GM21619 (cell line): ENCODE results near the gene HDAC10.

ENCODE experiments used
- ATAC-seq: cut with Tn5 transposase; IDR thresholded peaks from one replicate; pipeline ENCODE4 v1.9.1; 2021; ENCODE audit not compliant: unreplicated experiment

HDAC10 gene

DNA sequence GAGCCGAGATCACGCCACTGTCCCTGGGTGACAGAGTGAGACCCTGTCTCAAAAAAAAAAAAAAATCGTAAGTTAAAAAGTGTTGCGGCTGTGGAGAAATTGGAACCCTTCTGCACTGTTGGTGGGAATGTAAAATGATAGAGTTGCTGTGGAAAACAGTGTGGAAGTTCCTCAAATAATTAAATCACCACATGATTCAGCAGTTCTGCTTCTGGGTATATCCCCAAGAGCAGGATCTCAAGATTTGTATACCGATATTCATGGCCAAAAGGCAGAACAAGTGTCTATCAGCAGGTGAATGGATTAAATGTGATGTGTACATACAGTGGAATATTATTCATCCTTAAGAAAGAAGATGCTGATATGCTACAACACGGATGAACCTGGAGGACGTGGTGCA, 46.5 kb downstream of the HDAC10 start:
- no peak for ATAC-seq

DNA sequence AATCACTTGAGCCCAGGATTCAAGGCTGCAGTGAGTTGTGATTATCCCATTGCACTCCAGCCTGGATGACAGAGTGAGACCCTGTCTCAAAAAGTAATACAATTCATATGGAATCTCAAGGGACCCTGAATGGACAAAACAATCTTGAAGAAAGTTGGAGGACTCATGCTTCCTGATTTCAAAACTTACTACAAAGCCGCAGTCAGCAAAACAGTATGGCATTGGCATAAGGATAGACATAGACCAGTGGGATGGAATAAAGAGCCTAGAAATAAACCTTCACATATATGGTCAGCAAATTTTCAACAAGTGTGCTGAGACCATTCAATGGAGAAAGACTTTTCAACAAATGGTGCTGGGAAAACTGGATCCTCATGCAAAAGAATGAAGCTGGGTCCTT, 47.8 kb downstream of the HDAC10 start:
- ATAC-seq = no peak

DNA sequence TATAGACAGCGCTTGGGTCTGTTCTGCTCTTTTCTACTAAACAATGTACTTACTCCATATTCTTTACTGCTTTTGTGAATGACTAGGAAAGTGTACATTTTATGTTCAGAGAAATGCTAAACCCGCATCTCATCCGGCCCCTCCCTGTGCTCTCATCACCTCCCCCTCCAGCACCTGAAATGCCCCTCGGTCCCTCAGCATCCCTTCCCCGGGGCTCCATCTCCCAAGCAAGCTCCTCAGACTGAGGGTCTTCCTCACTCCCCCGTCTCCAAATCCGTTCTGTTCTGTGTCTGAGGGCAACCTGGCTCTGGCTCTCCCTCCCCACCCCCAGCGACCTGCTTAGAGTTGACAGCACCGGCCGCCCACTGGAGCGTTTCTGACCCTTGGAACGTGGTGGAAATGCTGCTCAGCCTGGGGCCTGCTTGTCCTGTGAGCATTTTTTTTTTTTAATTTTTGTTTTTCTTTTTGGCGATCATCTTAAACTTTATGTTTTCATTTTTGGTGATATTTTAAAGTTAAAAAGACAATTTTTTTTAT, 48.9 kb downstream of the HDAC10 start:
- no peak for ATAC-seq

GRCh38 chr22:50201191-50202129, 49.6 kb downstream of the HDAC10 start:
- peak; percentile 23 for ATAC-seq

DNA sequence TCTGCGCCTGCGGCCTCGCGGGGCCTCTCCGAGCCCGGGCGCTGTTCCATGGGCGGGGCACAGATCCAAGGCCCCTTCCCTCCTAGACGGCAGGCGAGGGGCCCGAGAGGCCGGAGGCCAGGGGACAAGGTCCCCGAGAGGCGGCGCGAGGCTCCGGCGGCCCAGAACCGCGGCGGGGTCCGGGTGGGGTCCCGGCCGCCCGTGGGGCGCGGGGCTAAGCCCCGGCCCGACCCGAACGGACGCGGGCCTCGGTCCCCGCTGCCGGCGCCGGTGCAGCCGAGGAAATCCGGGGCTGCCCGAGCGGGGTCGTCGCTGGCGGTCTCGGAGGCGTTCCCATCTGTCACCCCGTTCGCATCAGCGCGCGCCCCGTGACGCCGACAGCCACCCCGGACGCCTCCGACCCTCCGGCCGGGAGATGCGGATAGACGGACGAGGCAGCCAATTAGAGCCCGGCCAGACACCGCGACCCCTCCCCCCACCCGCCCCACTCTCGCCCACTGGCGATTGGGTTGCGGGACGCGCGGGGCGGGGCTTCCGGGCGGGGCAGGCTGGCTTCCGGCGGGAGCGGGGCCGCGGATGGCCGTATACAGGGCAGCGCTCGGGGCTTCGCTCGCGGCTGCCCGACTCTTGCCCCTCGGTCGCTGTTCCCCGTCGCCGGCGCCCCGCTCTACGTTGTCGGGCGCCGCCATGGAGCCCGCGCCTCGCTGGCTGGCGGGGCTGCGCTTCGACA, 50.4 kb downstream of the HDAC10 start, which contains the start of gene SELENOO:
TSS of gene SELENOO (plus strand) at position 551 of the 730 bp plus-strand sequence. CDS start at position 577, 26 bp downstream.
- peak; percentile 71 for ATAC-seq

DNA sequence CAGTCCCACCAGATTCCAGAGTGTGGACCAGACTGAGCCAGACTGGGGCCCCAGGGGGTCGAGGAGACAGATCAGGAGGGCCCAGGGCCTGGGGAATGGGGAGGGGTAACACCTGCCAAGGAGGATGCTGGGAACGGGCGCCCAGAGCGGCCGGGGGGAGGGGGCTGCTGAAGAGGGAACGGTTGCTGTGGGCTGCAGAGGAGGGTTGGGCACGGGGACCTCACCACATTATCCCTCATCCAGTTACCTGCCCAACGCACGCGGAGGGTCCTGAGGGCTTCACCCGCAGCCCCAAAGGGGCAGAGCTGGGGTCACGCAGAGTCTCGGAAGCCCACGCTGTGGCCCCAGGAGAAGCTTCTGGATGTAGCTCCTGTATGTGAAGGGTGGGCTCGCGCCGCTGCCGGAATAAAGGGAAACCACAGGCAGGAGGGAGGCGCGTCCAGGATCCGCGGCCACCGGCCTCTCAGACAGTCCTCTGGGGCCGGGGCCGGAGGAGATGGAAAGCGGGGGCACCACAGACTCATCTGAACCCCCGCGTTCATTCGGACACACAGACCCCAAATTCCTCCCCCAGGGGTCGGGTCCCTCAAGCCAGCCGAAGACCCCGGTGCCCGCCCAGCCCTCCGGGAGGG, 51.1 kb downstream of the HDAC10 start:
- ATAC-seq = peak; percentile 8

DNA sequence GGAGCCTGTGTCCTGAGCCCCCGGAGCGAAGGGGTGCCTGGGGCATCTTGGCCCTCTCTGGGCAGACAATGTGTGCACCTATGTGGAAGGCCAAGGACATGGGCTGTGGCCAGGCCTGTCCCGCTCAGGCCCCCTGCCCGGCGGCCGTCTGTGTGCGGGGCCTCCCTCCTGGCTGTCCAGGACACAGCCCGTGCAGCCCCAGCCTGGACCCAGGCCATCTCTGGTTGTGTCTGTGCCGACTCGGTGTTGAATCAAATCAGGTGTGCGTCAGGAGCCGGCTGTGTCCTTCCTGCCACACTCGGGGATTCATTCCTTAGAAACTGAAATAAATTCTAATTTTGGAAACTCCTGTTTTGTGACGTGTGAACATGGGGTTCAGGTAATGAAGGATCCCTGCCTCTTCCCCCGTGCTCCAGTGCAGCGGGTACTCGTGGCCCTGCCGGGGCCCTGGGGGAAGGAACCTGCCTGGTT, 51.8 kb downstream of the HDAC10 start:
- no peak for ATAC-seq

- ATAC-seq = no peak
Measured at GRCh38 chr22:50198624-50199017, 52.4 kb downstream of the HDAC10 start.

GRCh38 chr22:50197856-50198623, 53.0 kb downstream of the HDAC10 start:
- ATAC-seq = no peak

GRCh38 chr22:50197000-50197800, 53.9 kb downstream of the HDAC10 start:
- ATAC-seq = no peak

DNA sequence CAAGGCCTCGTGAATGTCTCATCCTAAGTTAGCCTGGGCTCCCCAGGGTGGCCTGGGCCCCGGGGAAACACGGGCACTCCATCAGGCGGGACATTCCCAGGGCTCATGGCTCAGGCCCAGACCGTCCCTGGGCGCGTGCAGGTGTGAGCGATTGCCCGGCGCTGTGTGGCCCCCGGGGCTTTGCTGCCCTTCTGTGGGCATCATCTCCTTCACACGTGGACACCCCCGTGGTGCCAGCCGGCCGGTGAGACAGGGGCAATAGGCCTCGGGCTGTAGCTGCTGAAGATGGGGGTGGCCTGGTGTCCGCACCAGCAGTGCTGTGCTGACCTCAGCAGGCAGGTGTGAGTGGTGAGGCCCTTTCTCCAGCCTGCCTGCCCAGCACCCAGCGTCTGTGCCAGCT, 54.8 kb downstream of the HDAC10 start:
- no peak for ATAC-seq
